ENCODE data around the gene TSPAN16.

The TSPAN16 gene

GRCh38 chr19:11337080-11337479, 41.1 kb downstream of the TSPAN16 start:
- DNase-seq (peak; percentile 43), ATAC-seq (ENCODE audit: insufficient read depth, low read depth) (no peak)
- H3K27me3 ChIP-seq (ENCODE audit: insufficient read depth, low read length, poor library complexity): no peaks in the 10 kb centered on the region
- peak overlapping the region; percentile 22; the same call in 1 of the 2 replicates for H3K27ac ChIP-seq (ENCODE audit: low read length)
- TF ChIP-seq CTCF (IDR thresholded peaks at IDR 0.05; ENCODE audit: borderline replicate concordance, extremely low read depth, low read length, poor library complexity, severe bottlenecking): no peak
- H4K20me1 ChIP-seq (ENCODE audit: insufficient read depth, low read length): no peaks in the 10 kb centered on the region; the same call in 1 of the 2 replicates
- no peak overlapping the region for H3K4me3 ChIP-seq (ENCODE audit: low read depth in 1 of 2, low read length in 2 of 2)
- H2AFZ ChIP-seq (ENCODE audit: low read depth, low read length): no peak overlapping the region
- peaks cover 39% of the 10 kb centered on the region for H3K36me3 ChIP-seq (ENCODE audit: insufficient read depth, low read length)
- H3K9me3 ChIP-seq (ENCODE audit: insufficient read depth, low read length, severe bottlenecking): no peaks in the 10 kb centered on the region
- H3K4me2 ChIP-seq (ENCODE audit: insufficient read depth, low read length): no peak overlapping the region
- H3K9ac ChIP-seq (ENCODE audit: low read depth, low read length): no peak overlapping the region
- peaks cover 27% of the 10 kb centered on the region for H3K4me1 ChIP-seq (ENCODE audit: insufficient read depth, low read length)
- H3K79me2 ChIP-seq (ENCODE audit: insufficient read depth, low read length): peaks cover 13% of the 10 kb centered on the region

GRCh38 chr19:11338121-11338520, 42.2 kb downstream of the TSPAN16 start:
- Histone ChIP-seq H3K4me3 (ENCODE audit: low read depth in 1 of 2, low read length in 2 of 2) (peak overlapping the region in 1 of 2 experiments; percentile 64; a peak in 1 of 4 replicates), H4K20me1 (ENCODE audit: insufficient read depth, low read length) (no peaks in the 10 kb centered on the region; the same call in 1 of the 2 replicates), H2AFZ (ENCODE audit: low read depth, low read length) (no peak overlapping the region), H3K27ac (ENCODE audit: low read length) (no peak overlapping the region), H3K9ac (ENCODE audit: low read depth, low read length) (peak overlapping the region; percentile 74; the same call in 1 of the 2 replicates), H3K4me1 (ENCODE audit: insufficient read depth, low read length) (peaks cover 27% of the 10 kb centered on the region), H3K79me2 (ENCODE audit: insufficient read depth, low read length) (peaks cover 13% of the 10 kb centered on the region), H3K9me3 (ENCODE audit: insufficient read depth, low read length, severe bottlenecking) (no peaks in the 10 kb centered on the region), H3K36me3 (ENCODE audit: insufficient read depth, low read length) (peaks cover 39% of the 10 kb centered on the region), H3K27me3 (ENCODE audit: insufficient read depth, low read length, poor library complexity) (no peaks in the 10 kb centered on the region), H3K4me2 (ENCODE audit: insufficient read depth, low read length) (peak overlapping the region; percentile 84)
- DNase-seq (no peak), ATAC-seq (ENCODE audit: insufficient read depth, low read depth) (no peak)
- TF ChIP-seq CTCF (IDR thresholded peaks at IDR 0.05; ENCODE audit: borderline replicate concordance, extremely low read depth, low read length, poor library complexity, severe bottlenecking): no peak
- TF ChIP-seq EZH2 (IDR thresholded peaks at IDR 0.05; ENCODE audit: borderline replicate concordance, low read depth, low read length, severe bottlenecking): no peak

GRCh38 chr19:11338569-11339253, 42.8 kb downstream of the TSPAN16 start:
- no peak for DNase-seq
- peaks cover 13% of the 10 kb centered on the region for H3K79me2 ChIP-seq (ENCODE audit: insufficient read depth, low read length)
- H3K9me3 ChIP-seq (ENCODE audit: insufficient read depth, low read length, severe bottlenecking): no peaks in the 10 kb centered on the region
- no peak for ATAC-seq (ENCODE audit: insufficient read depth, low read depth)
- H3K9ac ChIP-seq (ENCODE audit: low read depth, low read length): peak overlapping the region; percentile 74
- peak overlapping the region; percentile 84 for H3K4me2 ChIP-seq (ENCODE audit: insufficient read depth, low read length)
- peaks cover 27% of the 10 kb centered on the region for H3K4me1 ChIP-seq (ENCODE audit: insufficient read depth, low read length)
- H3K27me3 ChIP-seq (ENCODE audit: insufficient read depth, low read length, poor library complexity): no peaks in the 10 kb centered on the region
- H4K20me1 ChIP-seq (ENCODE audit: insufficient read depth, low read length): no peaks in the 10 kb centered on the region; the same call in 1 of the 2 replicates
- peak overlapping the region; percentile 62 to 64 for H3K4me3 ChIP-seq (ENCODE audit: low read depth in 1 of 2, low read length in 2 of 2)
- peak overlapping the region; percentile 74 for H3K27ac ChIP-seq (ENCODE audit: low read length)
- TF ChIP-seq CTCF (IDR thresholded peaks at IDR 0.05; ENCODE audit: borderline replicate concordance, extremely low read depth, low read length, poor library complexity, severe bottlenecking): no peak
- peak overlapping the region; percentile 68 for H2AFZ ChIP-seq (ENCODE audit: low read depth, low read length)
- H3K36me3 ChIP-seq (ENCODE audit: insufficient read depth, low read length): peaks cover 36% of the 10 kb centered on the region

All from DND-41 (cell line).